NCI-H1092 treated with DMSO at 0.1 percent for 48 hours (cell line): ENCODE data around the gene METTL18.
"Not testable (repeated sequence)": the region's sequence is repeated elsewhere in the genome, so short reads cannot be mapped to it uniquely, and the experiment has no call there.

Experiments used
- DNase-seq: peaks from one replicate; lab custom pipeline; 2025; lab: John Stamatoyannopoulos, UW

METTL18 gene

DNA sequence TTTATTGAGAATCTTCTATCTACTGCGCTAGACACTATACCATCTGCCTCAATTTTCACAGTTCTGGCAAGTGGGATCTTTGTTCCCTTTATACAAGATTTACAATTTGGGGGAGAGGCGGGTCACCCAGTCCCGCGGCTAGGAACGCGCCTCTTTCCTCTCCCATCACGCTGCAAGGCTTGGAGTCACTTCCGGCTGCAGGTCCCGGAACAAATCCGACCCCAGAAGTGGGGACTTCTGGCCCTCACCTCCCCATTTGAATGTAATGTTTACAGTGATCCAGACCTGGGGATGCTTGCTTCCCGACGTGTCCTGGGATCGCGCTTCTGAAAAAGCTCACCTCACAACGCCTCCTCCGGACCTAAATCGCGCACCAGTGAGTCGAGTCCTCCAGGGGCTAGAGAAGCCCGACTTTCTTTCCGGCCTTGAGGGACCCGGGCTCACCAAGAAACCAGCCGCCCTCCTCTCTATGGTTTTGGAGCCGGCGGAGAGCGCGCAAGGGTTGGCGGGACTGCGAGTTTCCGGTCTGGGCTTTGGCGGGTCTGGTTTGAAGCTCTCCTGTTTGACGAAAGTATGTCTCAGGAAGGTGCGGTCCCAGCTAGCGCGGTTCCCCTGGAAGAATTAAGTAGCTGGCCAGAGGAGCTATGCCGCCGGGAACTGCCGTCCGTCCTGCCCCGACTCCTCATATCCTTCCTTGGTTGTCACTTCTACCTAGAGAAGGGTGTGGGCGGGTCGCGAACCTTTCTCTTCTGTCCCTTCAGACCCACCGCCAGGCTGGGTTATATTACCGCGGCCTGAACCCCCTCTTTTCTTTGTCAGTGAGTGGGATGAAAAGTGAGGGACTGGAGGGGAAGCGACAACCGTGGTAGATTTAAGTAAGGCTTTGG, at the start of gene METTL18:
Gene METTL18, minus strand, starts transcription at position 378 of the 887 bp plus-strand sequence. CDS start 1,212 bp downstream, outside the sequence.
- peak; percentile 96 for DNase-seq

DNA sequence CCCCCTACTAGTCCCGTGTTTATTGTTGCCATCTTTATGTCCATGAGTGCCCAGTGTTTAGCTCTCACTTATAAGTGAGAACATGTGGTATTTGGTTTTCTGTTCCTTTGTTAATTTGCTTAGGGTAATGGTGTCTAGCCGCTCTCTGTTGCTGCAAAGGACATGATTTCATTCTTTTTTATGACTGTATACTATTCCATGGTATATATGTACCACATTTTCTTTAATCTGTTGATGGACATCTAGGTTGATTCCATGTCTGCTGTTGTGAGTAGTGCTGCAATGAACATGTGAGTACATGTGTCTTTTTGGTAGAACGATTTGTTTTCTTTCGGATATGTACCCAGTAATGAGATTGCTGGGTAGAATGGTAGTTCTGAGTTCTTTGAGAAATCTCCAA, 44.2 kb upstream of the METTL18 start:
- DNase-seq = no peak

DNA sequence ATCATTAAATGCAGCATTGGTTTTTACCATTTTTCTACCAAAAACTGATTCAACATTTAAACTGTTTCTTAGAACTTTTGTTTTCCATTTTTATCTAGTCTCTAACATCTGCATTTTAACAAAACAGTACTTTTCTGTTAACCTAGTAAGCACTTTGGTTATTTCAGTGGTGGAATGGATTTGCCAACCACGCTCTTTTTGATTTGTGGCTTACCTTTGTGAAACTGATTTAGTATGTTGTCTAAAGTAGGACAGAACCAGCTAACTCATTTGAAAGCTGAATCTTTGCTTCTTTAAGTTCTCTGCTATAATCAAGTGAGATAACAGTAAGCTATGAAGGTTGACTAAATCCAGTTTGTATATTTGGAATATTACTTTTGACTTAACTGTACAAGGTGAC, 41.5 kb upstream of the METTL18 start:
- DNase-seq = no peak

DNA sequence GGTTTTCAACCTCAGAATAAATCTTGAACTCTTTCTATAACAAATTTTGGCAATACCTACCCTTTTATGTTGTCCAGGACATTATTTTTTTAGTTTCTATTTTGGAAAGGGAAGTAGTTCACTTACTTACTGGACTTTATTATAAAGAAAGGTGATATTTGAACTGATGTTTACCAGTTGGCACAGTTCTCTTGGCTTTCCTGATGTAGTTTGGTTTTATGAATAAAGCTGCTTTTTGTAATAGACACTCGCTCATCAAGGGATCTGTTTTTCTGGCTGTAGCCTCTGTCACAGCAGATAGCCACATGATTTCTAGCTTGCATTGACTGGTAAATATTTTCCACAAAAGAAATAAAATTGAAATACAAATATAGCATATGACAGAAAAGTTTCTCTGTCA, 40.9 kb upstream of the METTL18 start:
- DNase-seq = no peak

DNA sequence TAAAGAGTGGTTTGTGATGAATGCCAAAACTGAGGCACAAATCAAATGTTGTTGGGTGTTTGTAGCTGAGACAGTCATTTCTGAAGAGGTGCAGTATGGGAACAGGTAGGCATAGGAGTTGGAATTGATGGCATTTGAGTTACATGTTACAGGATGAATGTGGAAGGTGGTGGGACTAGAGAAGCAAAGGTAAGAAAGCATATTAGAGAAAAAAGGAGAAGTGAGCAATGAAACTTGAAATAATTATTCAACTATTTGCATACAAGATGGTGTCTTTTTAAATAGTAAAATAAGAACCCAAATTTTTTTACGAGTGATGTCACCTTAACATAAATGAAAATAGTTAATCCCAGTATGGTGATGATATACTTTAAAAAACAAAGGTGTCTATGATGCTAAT, 40.2 kb upstream of the METTL18 start:
- DNase-seq = no peak

DNA sequence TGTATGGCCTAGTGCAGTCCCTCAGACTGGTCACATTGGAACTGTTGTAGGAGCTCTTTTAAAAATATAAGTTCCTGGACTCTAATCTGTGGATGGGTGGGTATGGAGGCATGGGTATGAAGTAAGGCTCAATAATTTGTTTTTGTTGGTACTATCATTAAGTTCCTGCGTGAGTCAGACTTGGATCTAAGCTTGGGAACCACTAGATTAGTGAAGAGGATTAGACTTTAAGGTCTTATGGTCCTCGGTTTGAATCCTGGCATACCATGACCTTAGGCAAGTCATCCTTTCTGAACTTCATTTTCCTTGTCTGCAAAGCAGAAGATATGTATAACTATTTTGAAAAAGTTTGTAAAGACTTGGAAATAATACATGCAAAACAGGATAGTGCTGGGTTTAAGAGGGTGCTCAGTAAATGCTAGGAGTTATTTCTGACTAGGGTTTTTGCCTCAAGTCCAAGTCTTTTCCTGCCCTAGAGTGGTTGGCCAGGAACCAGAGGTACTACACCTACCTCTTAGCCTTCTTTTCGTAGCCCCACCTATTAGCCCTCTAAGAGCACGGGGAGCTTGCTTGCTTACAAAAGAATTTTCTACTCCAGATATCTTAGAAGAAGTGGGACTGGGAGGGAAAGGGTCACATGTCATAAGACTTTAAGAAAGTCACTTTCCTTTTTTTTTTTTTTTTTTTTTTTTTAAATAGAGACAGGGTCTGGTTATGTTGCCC, 38.6 kb upstream of the METTL18 start:
- no peak for DNase-seq

DNA sequence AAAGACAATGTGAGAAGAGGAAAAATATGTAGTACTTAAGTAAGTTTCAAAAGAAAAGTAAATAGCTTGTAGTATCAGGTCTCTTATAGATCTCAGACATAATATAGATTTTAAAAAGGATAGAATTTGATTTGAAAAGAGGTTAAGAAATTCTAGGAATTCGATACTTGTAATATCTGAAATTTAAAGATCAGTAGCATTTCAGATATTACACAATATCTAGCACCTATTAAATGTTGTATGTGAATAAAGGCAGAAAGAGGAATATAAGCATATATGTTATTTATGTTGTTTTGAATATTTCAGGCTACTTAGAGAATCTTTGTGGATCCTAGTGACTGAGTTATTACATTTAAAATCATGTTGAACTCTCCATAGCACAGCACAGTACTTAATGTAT, 35.0 kb upstream of the METTL18 start:
- no peak for DNase-seq

DNA sequence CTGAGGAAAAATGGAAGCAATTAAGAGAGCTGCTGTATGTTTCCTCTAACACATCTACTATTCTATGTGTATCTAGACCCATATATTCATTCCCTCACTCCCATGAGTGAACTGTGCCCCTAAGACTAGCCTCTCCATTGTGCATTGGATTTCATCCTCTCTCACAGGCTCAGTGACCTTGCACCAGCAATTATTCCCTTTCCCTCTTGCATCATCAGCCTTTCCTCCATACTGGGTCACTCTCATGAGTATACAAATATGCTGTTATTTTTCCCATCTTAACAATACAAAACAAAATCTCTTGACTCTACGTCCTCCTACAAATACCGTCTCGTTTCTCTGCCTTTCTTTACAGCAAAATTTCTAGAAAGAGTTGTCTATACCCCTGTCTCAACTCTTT, 29.4 kb upstream of the METTL18 start:
- DNase-seq = no peak

DNA sequence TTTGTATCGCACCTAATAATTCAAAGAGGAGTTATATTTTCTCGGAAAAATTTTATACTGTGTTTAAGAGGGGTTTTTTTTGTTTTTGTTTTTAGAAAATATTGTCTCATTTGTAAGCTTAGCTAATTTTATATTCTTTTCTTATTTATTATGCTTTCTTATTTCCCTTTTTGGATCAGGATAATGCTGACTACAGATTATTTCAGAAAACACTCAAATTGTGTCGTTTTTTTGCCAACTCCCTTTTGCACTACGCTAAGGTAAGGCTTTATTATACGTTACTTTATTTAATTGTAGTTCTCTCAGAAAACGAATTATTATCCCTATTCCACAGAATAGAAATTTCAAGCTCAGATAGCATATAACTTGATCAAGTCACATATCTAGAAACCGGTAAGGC, 26.8 kb upstream of the METTL18 start:
- DNase-seq = no peak

DNA sequence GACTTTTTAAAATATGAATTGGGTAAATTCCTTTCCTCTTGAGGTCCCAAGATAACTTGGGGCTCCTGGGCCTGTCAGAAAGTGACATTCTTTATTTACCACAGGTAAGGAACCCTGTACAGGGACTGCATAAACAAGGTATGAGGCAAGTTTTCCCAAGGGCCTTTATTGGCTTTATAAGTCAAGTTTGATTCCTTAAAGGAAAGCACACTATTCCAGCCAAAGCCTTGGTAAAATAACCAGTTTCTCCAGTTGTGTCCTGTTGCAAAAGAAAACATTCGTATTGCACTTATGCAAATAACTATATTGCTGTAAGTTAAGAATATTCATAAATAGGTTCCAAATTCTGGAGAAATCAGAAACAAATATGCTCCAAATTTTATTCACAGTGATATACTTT, 21.9 kb upstream of the METTL18 start:
- DNase-seq = no peak

DNA sequence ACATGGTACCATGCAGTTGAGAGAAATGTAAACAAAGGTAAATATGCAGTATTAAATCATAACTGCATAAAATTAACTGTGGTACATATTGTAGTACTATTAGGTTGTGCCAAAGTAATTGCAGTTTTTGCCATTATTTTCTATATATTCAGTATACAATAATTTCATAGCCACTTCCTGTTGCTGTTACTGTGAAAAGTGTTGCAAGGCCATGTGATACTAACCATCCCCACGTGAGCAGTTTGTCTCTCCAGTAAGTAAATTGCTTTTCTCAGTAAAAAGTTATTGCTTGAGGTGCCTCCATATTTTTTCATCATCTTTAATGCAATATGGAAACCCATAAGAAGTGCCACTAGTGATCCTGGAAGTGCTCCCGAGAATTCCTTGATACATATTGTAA, 19.6 kb upstream of the METTL18 start:
- DNase-seq = no peak

DNA sequence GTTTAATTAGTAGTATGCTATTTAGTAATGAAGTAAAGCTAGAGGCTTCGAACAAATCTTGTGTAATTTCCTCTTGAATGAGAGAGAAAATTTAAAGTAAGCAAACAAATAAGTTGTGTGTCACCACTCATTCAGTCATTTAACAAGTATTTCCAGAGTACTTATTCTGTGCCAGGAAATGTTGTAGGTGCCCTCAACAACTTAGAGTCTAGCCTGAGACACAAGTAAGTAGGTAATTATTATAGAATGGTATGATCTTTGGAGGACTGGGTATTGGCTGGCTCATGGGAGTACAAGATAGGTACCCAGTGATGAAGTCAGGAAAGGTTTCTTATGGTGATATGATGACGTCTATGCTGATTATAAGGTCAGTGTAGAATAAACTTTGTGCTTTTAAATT, 17.4 kb upstream of the METTL18 start:
- DNase-seq = no peak

DNA sequence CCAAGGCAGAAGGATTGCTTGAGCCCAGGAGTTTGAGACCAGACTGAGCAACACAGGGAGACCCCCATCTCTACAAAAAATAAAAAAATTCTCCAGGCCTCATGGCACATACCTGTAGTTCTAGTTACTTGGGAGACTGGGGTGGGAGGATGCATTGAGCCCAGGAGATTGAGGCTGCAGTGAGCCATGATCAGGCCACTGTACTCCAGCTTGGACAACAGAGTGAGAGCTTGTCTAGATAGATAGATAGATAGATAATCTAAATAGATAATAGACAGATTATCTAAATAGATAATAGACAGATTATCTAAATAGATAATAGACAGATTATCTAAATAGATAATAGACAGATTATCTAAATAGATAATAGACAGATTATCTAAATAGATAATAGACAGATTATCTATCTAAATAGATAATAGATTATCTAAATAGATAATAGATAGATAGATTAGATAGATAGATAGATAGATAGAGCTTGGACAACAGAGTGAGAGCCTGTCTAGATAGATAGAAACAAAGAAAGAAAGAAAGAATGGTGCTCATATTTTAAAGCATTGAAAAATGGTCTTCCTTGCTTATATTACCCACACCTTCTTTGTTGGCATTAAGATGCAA, 16.8 kb upstream of the METTL18 start:
- DNase-seq = not testable (repeated sequence)

DNA sequence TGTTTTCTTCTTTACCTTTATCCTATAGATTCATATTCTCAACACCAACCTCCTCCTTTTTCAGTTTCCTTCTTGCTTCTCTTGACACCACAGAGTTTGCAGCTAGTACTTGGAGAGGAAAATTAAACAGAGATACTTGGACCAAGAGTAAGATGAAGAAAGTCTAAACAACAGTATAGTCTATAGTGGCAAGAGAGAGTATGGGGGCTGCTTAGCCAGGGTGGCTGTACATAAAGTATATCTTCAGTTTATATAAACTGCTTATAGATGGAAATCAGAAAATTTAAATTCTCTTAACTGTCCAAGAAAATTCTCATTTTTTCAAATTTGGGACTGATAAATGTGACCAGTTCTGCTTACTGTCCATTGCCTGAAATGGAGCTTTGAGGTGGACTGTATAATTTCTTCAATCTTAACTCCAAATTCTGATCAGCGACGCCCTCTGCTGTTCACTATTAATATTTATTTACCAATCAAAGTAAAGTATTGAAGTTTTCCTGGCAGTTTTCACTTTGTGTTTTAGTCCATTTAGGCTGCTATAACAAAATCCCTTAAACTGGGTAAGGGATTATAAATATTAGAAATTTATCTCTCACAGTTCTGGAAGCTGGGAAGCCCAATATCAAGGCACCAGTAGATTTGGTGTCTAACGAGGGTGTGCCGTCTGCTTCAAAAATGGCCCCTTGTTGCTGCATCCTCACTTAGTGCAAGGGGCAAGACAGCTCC, 14.8 kb upstream of the METTL18 start:
- peak; percentile 55 for DNase-seq

DNA sequence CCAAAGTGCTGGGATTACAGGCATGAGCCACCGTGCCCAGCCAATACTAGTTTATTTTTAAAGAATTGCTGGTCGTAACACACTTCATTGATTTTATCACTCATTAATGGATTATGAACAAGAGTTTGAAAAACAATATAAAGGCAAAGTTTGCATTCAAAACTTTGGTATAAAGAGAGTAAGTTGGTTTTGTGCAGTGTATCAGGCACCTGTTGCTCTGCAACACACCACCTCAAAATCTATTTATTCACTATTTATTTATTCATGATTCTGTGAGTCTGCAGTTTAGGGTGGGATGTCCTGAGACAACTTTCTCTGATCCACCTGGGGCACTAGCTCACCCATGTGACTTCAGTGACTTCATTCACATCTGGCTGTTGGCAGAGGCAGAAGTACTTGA, 10.2 kb upstream of the METTL18 start:
- no peak for DNase-seq

DNA sequence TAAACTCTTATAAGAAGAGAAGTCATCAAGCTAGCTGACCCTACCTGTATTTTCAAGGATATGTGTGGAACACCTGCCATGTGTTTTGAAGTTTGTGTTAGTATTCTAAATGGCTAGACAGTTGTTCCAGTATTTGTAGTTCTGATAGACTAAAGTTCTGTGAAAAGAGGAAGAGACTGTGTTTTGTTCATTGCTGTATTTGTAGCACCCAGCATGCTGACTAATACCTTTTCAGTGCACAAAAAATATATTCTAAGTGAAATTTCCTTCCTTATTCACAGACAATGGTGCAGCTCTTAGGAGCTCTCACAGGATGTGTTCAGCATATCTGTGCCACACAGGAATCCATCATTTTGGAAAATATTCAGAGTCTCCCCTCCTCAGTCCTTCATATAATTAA, 8.2 kb upstream of the METTL18 start:
- DNase-seq = no peak

DNA sequence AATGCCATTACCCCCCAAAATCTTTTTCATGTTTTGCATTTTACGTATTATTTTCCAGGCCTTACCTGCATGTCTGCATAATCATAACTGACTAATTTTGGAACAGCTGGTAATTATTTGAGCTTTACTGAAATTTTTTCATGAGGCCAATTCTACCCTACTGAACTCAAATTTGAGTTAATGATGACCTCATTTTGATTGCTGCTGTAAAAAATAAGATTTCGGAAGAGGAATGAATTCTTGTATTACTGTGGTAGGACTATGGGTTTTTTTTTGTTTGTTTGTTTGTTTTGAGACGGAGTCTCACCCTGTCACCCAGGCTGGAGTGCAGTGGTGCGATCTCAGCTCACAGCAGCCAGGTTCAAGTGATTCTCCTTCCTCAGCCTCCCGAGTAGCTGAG, 2.6 kb upstream of the METTL18 start:
- no peak for DNase-seq

DNA sequence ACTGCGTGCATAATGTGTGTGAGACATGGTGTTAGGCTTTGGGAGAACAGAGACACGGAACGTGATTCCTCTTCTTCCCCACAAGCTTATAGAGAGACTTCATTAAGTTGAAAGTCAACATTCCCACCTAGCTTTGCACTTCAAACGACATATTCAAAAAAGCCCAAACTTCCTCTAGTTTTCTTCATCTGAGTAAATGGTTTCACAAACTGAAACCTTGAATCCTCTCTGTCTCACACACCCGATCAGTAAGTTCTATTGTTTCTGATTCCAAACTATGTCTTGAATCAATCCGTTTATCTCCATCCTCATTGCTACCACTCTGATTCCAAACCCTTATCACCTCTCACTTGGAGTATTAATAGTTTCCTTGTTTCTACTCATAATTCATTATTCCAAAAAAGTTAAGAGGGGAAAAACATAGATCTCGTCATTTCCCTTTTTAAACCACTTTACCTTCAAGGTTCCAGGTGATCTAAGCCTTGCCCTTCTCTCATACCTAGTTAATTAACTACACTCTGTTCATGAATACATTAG, 1.6 kb upstream of the METTL18 start:
- no peak for DNase-seq

DNA sequence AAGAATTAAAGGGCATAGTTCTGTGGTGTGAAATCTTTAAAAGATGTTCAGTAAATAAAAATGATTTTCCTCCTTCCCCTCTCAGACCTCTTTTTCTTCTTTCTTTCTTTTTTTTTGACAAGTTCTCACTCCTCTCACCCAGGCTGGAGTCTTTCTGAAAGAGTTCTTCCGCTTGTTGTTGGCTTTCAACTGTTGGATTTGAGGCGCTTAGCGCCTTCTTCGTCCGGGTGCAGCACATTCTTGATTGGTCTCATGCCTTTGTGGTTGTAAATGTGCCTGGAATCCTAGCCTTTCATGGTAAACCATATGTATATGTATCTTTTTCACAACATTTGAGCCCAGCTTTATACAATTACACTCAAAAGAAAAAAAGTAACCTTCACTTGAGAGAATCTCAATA, 980 bp upstream of the METTL18 start:
- no peak for DNase-seq

DNA sequence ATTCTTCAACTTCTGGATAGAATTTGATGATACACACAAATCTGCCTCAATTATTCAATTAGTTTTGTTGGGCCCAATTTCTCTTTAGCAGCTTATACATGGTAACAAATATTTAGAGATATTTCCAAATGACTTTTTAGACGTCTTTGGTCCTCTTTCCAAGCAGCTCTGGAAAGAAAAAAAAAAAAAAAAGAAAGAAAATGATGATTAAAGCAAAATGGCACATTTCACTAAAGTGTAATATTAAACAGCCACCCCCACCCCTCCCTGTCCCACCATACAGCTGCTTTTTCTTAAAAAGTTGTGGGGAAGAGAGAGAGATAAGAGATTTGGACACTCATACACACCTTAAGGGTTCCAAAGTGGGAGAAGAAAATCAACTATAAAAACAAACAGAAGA, 977 bp downstream of the METTL18 start:
- no peak for DNase-seq

DNA sequence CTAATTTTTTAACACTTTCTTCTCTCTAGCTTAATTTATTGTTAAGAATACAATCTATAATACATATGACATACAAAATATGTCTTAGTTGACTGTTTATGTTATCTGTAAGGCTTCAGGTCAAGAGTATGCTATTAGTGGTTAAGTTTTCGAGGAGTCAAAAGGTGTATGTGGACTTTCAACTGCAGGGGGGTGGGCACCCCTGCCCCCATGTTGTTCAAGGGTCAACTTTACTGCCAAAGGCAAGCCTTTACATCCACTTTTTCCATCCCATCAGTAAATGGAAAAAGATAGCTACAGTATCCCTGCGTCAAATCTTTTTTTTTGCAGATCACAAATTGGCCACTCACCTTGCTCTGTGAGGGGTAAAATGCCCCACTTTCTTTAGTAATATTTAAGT, 6.3 kb downstream of the METTL18 start:
- no peak for DNase-seq

DNA sequence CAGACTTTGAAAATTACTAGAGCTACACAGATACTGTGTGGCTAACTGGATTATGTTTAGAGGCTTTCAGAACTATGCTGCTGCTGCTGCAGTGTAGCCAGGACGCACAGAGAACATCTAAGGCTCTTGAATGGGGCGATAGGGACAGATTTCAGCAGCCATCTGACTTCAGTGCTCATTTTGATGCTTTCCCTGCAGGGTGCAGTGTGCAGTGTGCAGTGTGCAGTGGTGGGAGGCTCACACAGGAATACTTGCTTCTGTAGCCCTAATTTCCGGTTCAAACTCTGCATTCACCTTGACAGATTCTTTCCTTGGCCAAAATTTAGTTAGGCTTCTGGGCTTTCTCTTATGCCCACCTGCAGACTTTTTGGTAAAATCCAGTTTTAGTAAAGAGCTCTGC, 7.7 kb downstream of the METTL18 start:
- no peak for DNase-seq
